HG02763 (cell line): ENCODE data around the gene CPD.
"Not testable (repeated sequence)": the region's sequence is repeated elsewhere in the genome, so short reads cannot be mapped to it uniquely, and the experiment has no call there.

Source experiments
- ATAC-seq: cut with Tn5 transposase; IDR thresholded peaks from one replicate; pipeline ENCODE4 v1.9.1; 2021; ENCODE audit warnings: mild to moderate bottlenecking, moderate library complexity; ENCODE audit not compliant: unreplicated experiment

Gene CPD

GRCh38 chr17:30378825-30379302 lies at the start of gene CPD:
Gene CPD, plus strand, starts transcription at chr17:30378927. Its CDS starts 54 bp downstream, at chr17:30378981.
- ATAC-seq = peak; percentile 85

DNA sequence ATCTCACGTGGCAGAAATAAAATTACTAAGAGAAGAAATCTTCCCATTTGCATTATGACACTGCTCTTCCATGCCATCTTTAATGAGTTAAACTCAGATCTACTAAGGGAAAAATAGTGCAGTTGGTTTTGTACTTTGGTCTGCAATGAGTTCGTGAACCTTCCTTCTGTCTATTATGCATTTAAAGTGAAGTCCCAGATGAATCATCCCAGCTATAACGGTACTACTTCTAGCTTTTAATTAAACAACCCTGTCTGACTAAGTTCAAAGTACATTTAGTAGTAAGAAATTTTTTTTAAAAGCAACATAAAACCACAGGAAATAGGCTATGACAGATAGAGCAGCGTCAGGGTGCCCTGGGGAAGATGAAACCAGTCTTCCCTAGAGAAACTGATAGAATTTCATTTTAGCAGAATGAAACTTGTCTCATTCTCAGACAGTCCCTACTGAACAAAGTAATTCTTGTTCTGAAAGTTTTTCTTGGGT lies 46.6 kb upstream of the CPD start:
- ATAC-seq = no peak

GRCh38 chr17:30333503-30334360 lies 45.0 kb upstream of the CPD start, which contains the start of gene TMIGD1:
Gene TMIGD1, minus strand, starts transcription at chr17:30334057. Its CDS starts 1,924 bp downstream, at chr17:30332133.
- ATAC-seq = no peak

GRCh38 chr17:30334421-30334820 lies 44.3 kb upstream of the CPD start:
- ATAC-seq = no peak

DNA sequence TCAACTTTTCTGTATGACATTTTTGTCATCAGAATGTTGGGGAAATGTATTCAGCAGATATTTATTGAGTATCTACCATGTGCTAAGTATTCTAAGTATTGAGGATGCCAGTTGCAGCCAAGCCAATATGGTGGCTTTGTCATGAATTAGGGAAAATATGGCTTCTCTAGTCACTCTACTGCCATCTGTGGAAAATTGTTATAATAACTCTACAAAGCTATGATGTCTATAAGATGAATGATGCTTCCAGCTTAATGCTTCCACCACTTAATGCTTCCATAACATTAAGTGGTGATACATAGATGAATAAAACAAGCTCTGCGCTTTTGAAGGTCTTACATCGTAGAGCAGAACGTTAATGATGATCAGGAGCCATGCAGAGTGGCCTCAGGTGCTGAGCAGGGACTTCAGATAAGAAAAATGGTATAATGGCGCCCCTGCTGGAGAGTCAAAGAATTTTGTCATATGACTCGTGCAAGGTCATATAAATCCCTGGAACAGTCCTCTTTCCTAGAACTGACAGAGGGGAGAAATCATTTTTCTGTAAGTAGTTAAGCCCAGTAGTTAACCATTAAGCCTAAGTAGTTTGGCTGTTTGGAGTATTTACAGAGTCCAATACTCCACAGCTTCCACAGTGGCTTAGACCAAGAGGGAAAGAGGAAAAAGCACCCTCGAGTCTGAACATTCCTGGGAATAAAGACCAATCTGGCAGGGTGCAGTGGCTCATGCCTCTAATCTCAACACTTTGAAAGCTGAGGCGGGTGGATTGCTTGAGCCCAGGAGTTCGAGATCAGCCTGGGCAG lies 42.2 kb upstream of the CPD start:
- ATAC-seq = no peak

GRCh38 chr17:30337393-30337999 lies 41.2 kb upstream of the CPD start:
- no peak for ATAC-seq

GRCh38 chr17:30339086-30339485 lies 39.6 kb upstream of the CPD start:
- ATAC-seq = no peak

- no peak for ATAC-seq
Measured at GRCh38 chr17:30340801-30341356, 37.8 kb upstream of the CPD start.

DNA sequence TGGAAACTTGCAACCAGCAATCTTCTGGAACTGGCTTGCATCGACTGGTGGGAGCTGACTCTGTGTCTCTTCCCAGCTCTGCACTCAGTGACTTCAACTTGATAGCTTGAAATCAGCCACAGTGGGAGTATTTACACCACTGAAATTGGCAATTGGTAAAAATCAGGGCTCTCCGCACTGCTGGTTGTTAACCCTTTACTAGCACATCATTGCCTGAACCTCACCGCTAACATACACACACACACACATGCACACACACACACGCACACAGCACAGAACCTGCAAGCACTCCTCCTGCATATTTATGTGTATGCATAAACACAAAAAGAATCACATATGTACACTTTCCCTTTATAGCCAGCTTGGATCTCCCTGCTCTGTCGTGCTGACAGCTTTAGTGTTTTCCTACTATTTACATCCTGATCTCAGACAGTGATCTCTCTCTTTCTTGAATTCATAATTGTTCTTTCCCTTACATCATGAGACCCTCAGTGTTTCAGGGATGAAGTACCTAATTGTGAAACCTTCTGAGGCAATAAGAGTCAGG lies 37.0 kb upstream of the CPD start:
- ATAC-seq = no peak

DNA sequence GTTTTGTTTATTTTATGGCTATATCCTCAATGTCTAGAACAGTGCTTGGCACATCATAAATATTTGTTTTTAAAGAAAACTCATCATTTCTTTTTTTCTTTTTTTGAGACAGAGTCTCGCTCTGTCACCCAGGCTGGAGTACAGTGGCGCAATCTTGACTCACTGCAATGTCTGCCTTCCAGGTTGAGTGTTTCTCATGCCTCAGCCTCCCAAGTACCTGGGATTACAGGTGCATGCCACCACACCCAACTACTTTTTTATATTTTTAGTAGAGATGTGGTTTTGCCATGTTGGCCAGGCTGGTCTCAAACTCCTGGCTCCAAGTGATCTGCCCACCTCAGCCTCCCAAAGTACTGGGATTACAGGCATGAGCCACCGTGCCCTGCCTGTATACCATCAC lies 35.5 kb upstream of the CPD start:
- ATAC-seq = not testable (repeated sequence)

DNA sequence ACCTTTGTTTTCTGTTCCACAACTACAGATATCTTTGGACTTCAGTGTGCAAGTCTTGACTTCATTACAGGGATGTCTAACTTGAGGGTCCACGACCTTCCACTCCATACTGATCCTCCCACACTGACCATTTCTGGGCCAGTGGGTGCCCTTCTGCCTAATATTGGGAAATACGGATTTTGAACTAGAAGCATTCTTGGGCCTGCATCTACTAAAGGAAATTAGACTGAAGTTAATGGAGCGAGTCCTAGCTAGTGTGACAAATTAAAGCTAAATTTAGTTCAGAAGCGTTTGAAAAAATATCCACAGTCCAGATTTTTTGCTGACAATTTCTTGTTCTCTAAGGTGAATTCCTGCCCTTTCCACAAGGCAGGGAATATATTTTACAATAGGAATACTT lies 34.9 kb upstream of the CPD start:
- ATAC-seq = no peak

- no peak for ATAC-seq
Measured at GRCh38 chr17:30344283-30345088, 34.2 kb upstream of the CPD start.

DNA sequence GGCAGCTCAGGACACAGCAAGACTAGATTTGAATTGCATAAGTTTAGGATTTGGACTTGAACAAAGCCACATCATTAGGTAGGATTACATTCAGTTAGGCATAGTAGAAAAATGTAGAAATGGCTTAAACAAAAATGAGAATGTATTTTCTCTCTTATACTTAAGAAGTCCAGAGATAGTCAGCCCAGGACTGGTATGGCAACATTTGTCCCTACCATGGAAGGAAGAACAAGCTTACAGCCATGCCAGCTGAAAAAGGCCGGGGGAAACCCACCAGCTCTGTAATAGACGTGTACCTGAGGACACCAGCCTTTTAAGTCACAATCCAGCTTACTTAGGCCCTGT lies 33.7 kb upstream of the CPD start:
- ATAC-seq = no peak

- ATAC-seq = no peak
Measured at GRCh38 chr17:30345527-30346075, 33.1 kb upstream of the CPD start.

- ATAC-seq = no peak
Measured at GRCh38 chr17:30346221-30346795, 32.4 kb upstream of the CPD start.

- no peak for ATAC-seq
Measured at GRCh38 chr17:30347488-30347887, 31.2 kb upstream of the CPD start.

DNA sequence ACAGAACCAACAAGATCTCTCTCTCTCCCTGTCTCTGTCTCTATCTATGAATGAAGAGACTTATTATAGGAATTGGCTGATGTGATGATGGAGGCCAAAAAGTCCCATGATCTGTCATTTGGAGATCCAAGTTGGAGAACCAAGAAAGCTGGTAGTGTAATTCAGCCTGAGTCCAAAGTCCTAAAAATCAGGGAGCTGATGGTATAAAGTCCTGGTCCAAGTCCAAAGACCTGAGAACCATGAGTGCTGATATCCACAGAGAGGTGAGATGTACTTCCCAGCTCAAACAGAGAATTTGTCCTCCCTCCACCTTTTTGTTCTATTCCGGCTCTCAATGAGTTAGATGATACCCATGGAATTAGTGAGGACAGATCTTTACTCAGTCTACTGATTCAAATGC lies 29.5 kb upstream of the CPD start:
- ATAC-seq = no peak

DNA sequence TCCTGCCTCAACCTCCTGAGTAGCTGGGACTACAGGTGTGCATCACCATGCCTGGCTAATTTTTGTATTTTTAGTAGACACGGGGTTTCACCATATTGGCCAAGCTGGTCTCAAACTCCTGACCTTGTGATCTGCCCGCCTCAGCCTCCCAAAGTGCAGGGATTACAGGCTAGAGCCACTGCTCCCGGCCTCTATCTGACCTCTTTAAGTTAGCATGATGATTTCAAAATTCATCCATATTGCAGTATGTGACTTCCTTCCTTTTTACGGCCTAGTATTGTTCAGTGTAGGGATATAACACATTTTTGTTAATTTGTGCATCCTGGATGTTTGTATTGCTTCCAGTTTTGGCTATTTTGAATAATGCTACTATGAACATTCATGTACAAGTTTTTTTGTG lies 27.5 kb upstream of the CPD start:
- not testable (repeated sequence) for ATAC-seq

- no peak for ATAC-seq
Measured at GRCh38 chr17:30351735-30352134, 27.0 kb upstream of the CPD start.
